Vagina (tissue), 2 donors: ENCODE measurements around the gene THYN1. TPM values are rescaled to one million over a fixed set of nuclear protein-coding genes. Genes with fewer than 3 reads are reported as not detected.
A peak's percentile ranks its signal among the peaks of the same experiment; 100 is the strongest.

Experiments used
- DNase-seq, 2 donors: peaks; one replicate each; pipeline ENCODE4 v3.0.0-alpha.2; 2017; ENCODE audit errors: extremely low spot score in 2 of 2
- H3K27ac ChIP-seq: fragments of 200-600 bp; sonication (generic); one replicate; pipeline ENCODE4 v1.5.1; 2019
- H3K27me3 ChIP-seq: fragments of 200-600 bp; sonication (generic); one replicate; pipeline ENCODE4 v1.5.1; 2019
- H3K36me3 ChIP-seq, 2 donors: fragments of 200-600 bp; sonication (generic); one replicate each; pipeline ENCODE4 v1.5.1; 2017 to 2019
- H3K4me1 ChIP-seq: fragments of 200-600 bp; sonication (generic); one replicate; pipeline ENCODE4 v1.5.1; 2019
- H3K4me3 ChIP-seq, 2 donors: fragments of 200-600 bp; sonication (generic); 1 replicate in 1 of 2; 2 replicates in 1 of 2; pipeline ENCODE4 v1.5.1; 2016 to 2019
- H3K9me3 ChIP-seq: fragments of 200-600 bp; sonication (generic); one replicate; pipeline ENCODE4 v1.5.1; 2019
- POLR2A ChIP-seq, 2 donors: fragments of 450-650 bp; IDR thresholded peaks; one replicate each; pipeline ENCODE4 v1.6.1; 2017; ENCODE audit warnings: antibody characterized with exemption in 2 of 2, mild to moderate bottlenecking in 2 of 2, moderate library complexity in 2 of 2
- POLR2AphosphoS5 ChIP-seq, 2 donors: sonication (generic); formaldehyde crosslinking; IDR thresholded peaks; one replicate each; pipeline ENCODE4 v1.9.0; 2017; ENCODE audit warnings: antibody characterized with exemption in 2 of 2, mild to moderate bottlenecking in 2 of 2, low read depth in 1 of 2; ENCODE audit not compliant: insufficient read depth in 1 of 2
- intact Hi-C: fragments of 100-400 bp; cut with DNase I; formaldehyde crosslinking; loops from one replicate; pipeline ENCODE4 v1.15.1; 2023
- total RNA-seq: library from RNA; depleted of rRNA; stranded (reverse); fragments of >200 nt; gene quantifications from one replicate; pipeline ENCODE4 v1.2.3, GENCODE V29; 2016
- TF ChIP-seq, protein P1 (sequence below), 3 experiments: fragments of 450-650 bp in 2 of 3; fragments of 200-600 bp in 1 of 3; sonication (generic) in 1 of 3; IDR thresholded peaks; one replicate each; pipeline ENCODE4 v1.5.1; 2017 to 2019; ENCODE audit warnings: antibody characterized with exemption in 3 of 3, mild to moderate bottlenecking in 2 of 3, moderate library complexity in 2 of 3

THYN1 gene
- total RNA-seq, 1 donor from 2014 or later = 39.8 TPM

GRCh38 chr11:134236834-134237556, 16.2 kb downstream of the THYN1 start:
- no peak for TF ChIP-seq POLR2A (IDR thresholded peaks at IDR 0.05)
- TF ChIP-seq, protein P1, sequence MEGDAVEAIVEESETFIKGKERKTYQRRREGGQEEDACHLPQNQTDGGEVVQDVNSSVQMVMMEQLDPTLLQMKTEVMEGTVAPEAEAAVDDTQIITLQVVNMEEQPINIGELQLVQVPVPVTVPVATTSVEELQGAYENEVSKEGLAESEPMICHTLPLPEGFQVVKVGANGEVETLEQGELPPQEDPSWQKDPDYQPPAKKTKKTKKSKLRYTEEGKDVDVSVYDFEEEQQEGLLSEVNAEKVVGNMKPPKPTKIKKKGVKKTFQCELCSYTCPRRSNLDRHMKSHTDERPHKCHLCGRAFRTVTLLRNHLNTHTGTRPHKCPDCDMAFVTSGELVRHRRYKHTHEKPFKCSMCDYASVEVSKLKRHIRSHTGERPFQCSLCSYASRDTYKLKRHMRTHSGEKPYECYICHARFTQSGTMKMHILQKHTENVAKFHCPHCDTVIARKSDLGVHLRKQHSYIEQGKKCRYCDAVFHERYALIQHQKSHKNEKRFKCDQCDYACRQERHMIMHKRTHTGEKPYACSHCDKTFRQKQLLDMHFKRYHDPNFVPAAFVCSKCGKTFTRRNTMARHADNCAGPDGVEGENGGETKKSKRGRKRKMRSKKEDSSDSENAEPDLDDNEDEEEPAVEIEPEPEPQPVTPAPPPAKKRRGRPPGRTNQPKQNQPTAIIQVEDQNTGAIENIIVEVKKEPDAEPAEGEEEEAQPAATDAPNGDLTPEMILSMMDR (IDR thresholded peaks at IDR 0.05) = no peak
- no peaks in the 10 kb centered on the region for H3K27me3 ChIP-seq
- no peaks in the 10 kb centered on the region for H3K9me3 ChIP-seq
- H3K27ac ChIP-seq = no peak overlapping the region
- intact Hi-C loops = no loop called here
- H3K4me3 ChIP-seq = no peak overlapping the region
- DNase-seq = no peak
- H3K4me1 ChIP-seq = peaks cover 10% of the 10 kb centered on the region
- H3K36me3 ChIP-seq = peaks cover 0 to 22% of the 10 kb centered on the region in 2 donors

DNA sequence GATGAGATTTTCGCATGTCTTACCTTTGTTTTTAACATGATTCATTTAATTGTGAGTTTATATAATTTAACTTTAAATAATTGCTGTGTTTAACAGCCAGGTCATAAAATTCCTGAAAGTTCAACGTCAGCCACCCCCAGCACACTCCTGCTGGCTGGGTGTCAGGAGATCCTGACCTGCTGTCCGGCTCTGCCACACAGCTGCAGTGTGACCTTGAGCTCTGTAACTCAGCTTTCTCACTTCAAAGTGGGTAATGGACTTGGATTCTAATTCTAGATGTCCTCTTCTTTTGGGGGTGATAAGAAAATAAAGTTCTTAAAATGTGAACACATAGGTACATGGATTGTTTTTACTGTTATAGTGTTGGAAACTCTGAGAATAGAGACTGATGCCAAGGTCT, 17.8 kb downstream of the THYN1 start:
- intact Hi-C loops = no loop called here
- Histone ChIP-seq H3K4me3 (no peak overlapping the region), H3K4me1 (peaks cover 24% of the 10 kb centered on the region), H3K36me3 (peaks cover 0 to 18% of the 10 kb centered on the region in 2 donors), H3K27ac (no peak overlapping the region), H3K27me3 (no peaks in the 10 kb centered on the region), H3K9me3 (no peaks in the 10 kb centered on the region)
- DNase-seq = no peak
- TF ChIP-seq POLR2A (IDR thresholded peaks at IDR 0.05) (no peak), POLR2AphosphoS5 (IDR thresholded peaks at IDR 0.05; ENCODE audit: insufficient read depth in 1 of 2, low read depth in 1 of 2) (no peak)
- TF ChIP-seq, protein P1 (IDR thresholded peaks at IDR 0.05) = no peak

- H3K27me3 ChIP-seq = no peaks in the 10 kb centered on the region
- intact Hi-C loops = no loop called here
- H3K36me3 ChIP-seq = peaks cover 0 to 4% of the 10 kb centered on the region in 2 donors
- no peak overlapping the region for H3K4me3 ChIP-seq
- peak in 1 of 2 donors; percentile 5 for DNase-seq
- no peak overlapping the region for H3K27ac ChIP-seq
- no peaks in the 10 kb centered on the region for H3K9me3 ChIP-seq
- no peak for TF ChIP-seq POLR2AphosphoS5 (IDR thresholded peaks at IDR 0.05; ENCODE audit: insufficient read depth in 1 of 2, low read depth in 1 of 2)
- H3K4me1 ChIP-seq = peaks cover 39% of the 10 kb centered on the region
These were observed 19.4 kb downstream of the THYN1 start for GRCh38 chr11:134233729-134234179.

DNA sequence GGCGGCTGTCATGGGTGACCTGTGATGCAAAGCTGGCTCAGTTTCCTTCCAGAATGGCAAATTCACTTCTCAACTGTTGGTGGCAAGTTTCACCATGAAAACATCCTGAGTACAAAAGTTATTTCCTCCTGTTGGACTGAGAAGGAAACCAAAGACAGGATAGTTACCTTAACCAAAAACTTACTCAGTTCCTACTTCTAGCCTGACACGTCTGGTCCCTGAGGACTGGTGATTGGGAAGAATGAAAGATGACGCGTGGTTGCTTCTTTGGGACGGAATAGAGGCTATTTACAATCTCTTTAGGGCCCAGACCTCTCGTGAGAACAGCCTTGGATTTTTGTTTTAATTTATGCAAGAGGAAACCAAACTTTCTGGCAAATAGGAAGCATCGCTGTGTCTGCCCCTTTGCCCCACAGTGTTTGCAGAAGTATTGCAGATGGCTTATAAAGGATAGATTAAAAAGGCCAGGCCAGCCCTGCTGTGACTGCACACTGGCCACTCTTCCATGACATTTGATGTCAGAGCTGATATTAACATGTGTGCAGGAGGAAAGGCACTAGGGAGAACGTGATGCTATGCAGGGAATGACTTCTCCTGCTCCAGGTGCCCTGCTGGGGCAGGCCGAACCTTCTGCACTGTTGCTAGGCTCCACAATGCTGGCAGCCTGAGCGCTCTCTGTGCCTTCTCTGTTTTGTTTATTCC, 21.0 kb downstream of the THYN1 start:
- Histone ChIP-seq H3K4me3 (no peak overlapping the region), H3K27me3 (no peaks in the 10 kb centered on the region), H3K4me1 (peaks cover 54% of the 10 kb centered on the region), H3K36me3 (no peaks in the 10 kb centered on the region), H3K9me3 (no peaks in the 10 kb centered on the region), H3K27ac (no peak overlapping the region)
- intact Hi-C loops = no loop called here
- TF ChIP-seq POLR2AphosphoS5 (IDR thresholded peaks at IDR 0.05; ENCODE audit: insufficient read depth in 1 of 2, low read depth in 1 of 2) (no peak), POLR2A (IDR thresholded peaks at IDR 0.05) (no peak)
- TF ChIP-seq, protein P1 (IDR thresholded peaks at IDR 0.05) = no peak
- peak in 1 of 2 donors; percentile 72 for DNase-seq

- Histone ChIP-seq H3K27me3 (no peaks in the 10 kb centered on the region), H3K27ac (no peak overlapping the region), H3K4me3 (no peak overlapping the region), H3K36me3 (no peaks in the 10 kb centered on the region), H3K9me3 (no peaks in the 10 kb centered on the region), H3K4me1 (peaks cover 72% of the 10 kb centered on the region)
- TF ChIP-seq POLR2A (IDR thresholded peaks at IDR 0.05) = no peak
- TF ChIP-seq, protein P1 (IDR thresholded peaks at IDR 0.05) = no peak
- no peak for TF ChIP-seq POLR2AphosphoS5 (IDR thresholded peaks at IDR 0.05; ENCODE audit: insufficient read depth in 1 of 2, low read depth in 1 of 2)
- intact Hi-C loops = no loop called here
- no peak for DNase-seq
These were observed 22.8 kb downstream of the THYN1 start for GRCh38 chr11:134230339-134230738.
